ENCODE measurements around the gene DAAM1.

The DAAM1 gene

DNA sequence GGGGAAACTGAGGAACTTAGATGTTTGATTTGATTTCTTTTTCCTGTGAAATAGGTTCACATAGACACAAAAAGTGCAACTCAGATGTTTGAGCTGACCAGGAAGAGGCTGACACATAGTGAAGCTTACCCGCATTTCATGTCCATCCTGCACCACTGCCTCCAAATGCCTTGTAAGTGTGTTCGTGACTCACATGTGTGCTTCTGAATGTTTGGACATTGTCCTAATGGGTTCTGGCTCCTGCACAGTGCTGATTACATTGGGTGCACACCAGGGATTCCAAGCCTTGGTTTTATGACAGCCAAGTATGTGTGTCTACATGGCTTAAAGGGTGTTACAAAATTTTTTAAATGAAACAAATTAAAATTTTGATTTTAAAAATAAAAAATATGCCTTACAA is 137.4 kb downstream of the DAAM1 start:
- TF ChIP-seq, protein P1, sequence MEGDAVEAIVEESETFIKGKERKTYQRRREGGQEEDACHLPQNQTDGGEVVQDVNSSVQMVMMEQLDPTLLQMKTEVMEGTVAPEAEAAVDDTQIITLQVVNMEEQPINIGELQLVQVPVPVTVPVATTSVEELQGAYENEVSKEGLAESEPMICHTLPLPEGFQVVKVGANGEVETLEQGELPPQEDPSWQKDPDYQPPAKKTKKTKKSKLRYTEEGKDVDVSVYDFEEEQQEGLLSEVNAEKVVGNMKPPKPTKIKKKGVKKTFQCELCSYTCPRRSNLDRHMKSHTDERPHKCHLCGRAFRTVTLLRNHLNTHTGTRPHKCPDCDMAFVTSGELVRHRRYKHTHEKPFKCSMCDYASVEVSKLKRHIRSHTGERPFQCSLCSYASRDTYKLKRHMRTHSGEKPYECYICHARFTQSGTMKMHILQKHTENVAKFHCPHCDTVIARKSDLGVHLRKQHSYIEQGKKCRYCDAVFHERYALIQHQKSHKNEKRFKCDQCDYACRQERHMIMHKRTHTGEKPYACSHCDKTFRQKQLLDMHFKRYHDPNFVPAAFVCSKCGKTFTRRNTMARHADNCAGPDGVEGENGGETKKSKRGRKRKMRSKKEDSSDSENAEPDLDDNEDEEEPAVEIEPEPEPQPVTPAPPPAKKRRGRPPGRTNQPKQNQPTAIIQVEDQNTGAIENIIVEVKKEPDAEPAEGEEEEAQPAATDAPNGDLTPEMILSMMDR (IDR thresholded peaks at IDR 0.05) = no peak
- Histone ChIP-seq H3K9me3 (no peaks in the 10 kb centered on the region), H3K36me3 (no peaks in the 10 kb centered on the region), H3K27ac (no peak overlapping the region), H3K27me3 (no peaks in the 10 kb centered on the region), H3K4me1 (ENCODE audit: control insufficient read depth in 1 of 2, insufficient read depth in 1 of 2, low read depth in 1 of 2, low read length in 1 of 2) (peaks cover 5% of the 10 kb centered on the region in 2 experiments), H3K4me3 (ENCODE audit: low read depth in 1 of 2, low read length in 1 of 2) (no peak overlapping the region)

DNA sequence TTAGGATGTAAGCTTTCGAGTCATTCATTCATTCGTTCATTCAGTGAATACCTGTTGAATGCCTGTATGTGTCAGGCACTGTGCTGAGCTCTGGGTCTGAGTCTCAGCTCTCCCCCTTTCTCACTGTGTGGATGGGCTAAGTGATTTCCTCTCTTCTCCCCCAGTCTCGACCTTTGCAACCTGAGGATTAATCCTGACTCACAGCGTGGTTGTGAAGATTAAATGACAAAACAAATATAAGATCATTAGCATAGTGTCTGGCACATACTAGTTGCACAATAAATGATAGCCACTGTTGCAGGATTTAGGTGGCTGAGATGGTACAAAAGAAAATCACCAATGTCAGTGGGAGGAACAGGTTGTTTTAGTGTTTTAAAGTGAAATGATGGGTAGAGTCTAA is 140.0 kb downstream of the DAAM1 start:
- H3K27ac ChIP-seq = no peak overlapping the region
- no peak overlapping the region for H3K4me3 ChIP-seq (ENCODE audit: low read depth in 1 of 2, low read length in 1 of 2)
- TF ChIP-seq, protein P1 (IDR thresholded peaks at IDR 0.05) = no peak
- peaks cover 9 to 10% of the 10 kb centered on the region in 2 experiments for H3K4me1 ChIP-seq (ENCODE audit: control insufficient read depth in 1 of 2, insufficient read depth in 1 of 2, low read depth in 1 of 2, low read length in 1 of 2)
- no peaks in the 10 kb centered on the region for H3K36me3 ChIP-seq
- no peaks in the 10 kb centered on the region for H3K9me3 ChIP-seq
- H3K27me3 ChIP-seq = no peaks in the 10 kb centered on the region

DNA sequence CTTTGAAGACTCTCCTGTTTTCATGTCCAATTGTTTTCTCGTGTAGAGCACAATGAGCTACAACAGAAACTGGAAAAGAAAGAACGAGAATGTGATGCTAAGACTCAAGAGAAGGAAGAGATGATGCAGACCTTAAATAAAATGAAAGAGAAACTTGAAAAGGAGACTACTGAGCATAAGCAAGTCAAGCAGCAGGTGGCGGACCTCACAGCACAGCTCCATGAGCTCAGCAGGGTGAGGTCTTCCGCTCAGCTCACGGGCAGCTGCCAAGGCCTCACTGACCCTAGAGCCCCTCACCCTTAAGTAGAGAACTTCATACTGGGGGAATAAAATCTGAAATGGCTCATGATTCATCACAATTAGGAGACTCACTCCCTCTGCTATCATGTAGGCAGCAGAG is 142.0 kb downstream of the DAAM1 start:
- Histone ChIP-seq H3K4me1 (ENCODE audit: control insufficient read depth in 1 of 2, insufficient read depth in 1 of 2, low read depth in 1 of 2, low read length in 1 of 2) (peaks cover 19 to 21% of the 10 kb centered on the region in 2 experiments), H3K27me3 (no peaks in the 10 kb centered on the region), H3K36me3 (no peaks in the 10 kb centered on the region), H3K27ac (no peak overlapping the region), H3K9me3 (no peaks in the 10 kb centered on the region), H3K4me3 (ENCODE audit: low read depth in 1 of 2, low read length in 1 of 2) (no peak overlapping the region)
- TF ChIP-seq, protein P1 (IDR thresholded peaks at IDR 0.05) = no peak

DNA sequence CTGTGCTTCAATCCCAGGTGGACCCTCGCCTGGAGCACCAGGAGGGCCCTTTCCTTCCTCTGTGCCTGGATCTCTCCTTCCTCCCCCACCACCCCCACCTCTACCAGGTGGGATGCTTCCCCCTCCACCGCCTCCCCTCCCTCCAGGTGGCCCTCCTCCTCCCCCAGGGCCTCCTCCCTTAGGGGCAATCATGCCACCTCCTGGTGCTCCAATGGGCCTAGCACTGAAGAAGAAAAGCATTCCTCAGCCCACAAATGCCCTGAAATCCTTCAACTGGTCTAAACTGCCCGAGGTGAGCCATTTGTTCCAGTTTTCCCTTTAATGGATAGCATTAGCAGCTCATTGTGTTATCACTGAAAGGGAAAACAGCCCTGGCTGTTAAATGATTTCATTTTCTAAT is 142.8 kb downstream of the DAAM1 start:
- peaks cover 22 to 23% of the 10 kb centered on the region in 2 experiments for H3K4me1 ChIP-seq (ENCODE audit: control insufficient read depth in 1 of 2, insufficient read depth in 1 of 2, low read depth in 1 of 2, low read length in 1 of 2)
- TF ChIP-seq, protein P1 (IDR thresholded peaks at IDR 0.05) = no peak
- H3K27me3 ChIP-seq = no peaks in the 10 kb centered on the region
- H3K27ac ChIP-seq = no peak overlapping the region
- no peak overlapping the region for H3K4me3 ChIP-seq (ENCODE audit: low read depth in 1 of 2, low read length in 1 of 2)
- H3K36me3 ChIP-seq = no peaks in the 10 kb centered on the region
- no peaks in the 10 kb centered on the region for H3K9me3 ChIP-seq

DNA sequence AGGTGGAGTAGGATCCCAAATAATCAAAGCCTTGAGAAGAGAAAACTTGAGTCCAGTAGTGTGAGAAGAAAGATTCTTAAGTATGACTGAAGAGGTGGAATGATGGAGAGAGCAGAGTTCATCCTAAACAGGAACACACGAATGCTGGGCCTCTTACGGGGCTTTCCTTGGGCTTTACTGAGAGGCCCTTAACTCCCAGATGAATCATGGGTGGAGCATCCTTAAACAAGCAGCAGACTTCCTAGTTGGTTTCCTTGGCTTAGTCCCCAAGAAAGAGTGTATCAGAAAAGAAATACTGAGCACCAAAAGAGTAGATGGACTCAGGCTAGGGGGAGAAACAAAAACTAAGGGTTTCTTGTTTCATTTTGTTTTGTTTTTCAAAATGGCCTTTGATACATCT is 144.3 kb downstream of the DAAM1 start:
- H3K36me3 ChIP-seq = no peaks in the 10 kb centered on the region
- no peaks in the 10 kb centered on the region for H3K9me3 ChIP-seq
- peaks cover 35 to 38% of the 10 kb centered on the region in 2 experiments for H3K4me1 ChIP-seq (ENCODE audit: control insufficient read depth in 1 of 2, insufficient read depth in 1 of 2, low read depth in 1 of 2, low read length in 1 of 2)
- H3K27me3 ChIP-seq = no peaks in the 10 kb centered on the region
- TF ChIP-seq, protein P1 (IDR thresholded peaks at IDR 0.05) = no peak
- no peak overlapping the region for H3K4me3 ChIP-seq (ENCODE audit: low read depth in 1 of 2, low read length in 1 of 2)
- H3K27ac ChIP-seq = no peak overlapping the region

DNA sequence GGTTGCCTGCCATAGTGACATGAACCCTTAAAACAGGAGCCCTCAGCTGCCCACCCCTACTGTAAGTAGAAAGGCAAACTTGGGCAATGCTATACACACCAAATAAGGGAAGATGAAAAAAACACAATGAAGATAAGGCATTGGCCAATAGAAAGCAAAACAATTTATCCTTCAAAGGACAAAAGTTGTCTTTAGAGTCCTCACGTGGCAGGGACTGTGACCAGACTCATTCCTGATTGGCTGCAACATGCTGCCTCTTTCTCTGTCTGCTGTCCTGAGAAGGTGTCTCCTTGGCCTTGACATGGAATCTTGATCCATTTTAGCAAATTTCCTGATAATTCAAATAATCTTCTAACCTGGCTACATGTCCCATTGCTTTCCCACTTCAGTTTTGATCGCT is 144.8 kb downstream of the DAAM1 start:
- no peaks in the 10 kb centered on the region for H3K36me3 ChIP-seq

More for the DNA sequence above, 144.8 kb downstream of the DAAM1 start:
- TF ChIP-seq, protein P1 (IDR thresholded peaks at IDR 0.05) = no peak
- Histone ChIP-seq H3K27me3 (no peaks in the 10 kb centered on the region), H3K4me1 (ENCODE audit: control insufficient read depth in 1 of 2, insufficient read depth in 1 of 2, low read depth in 1 of 2, low read length in 1 of 2) (peaks cover 36 to 42% of the 10 kb centered on the region in 2 experiments), H3K9me3 (no peaks in the 10 kb centered on the region), H3K4me3 (ENCODE audit: low read depth in 1 of 2, low read length in 1 of 2) (no peak overlapping the region), H3K27ac (no peak overlapping the region)

Data from neutrophil (primary cell).